HepG2 (cell line): ENCODE results near the gene HELZ. TPM values are rescaled to one million over a fixed set of nuclear protein-coding genes. Genes with fewer than 3 reads are reported as not detected.

Source experiments
- ATAC-seq: fragments of 200-7000 bp; cut with Tn5 transposase; 3 replicates; pipeline ENCODE4 v1.9.1; 2020; ENCODE audit warnings: mild to moderate bottlenecking, moderate library complexity
- BruUV-seq: library from RNA; stranded (reverse); fragments of 400-500 nt; replicated peaks from 2 replicates; lab custom pipeline; 2021; lab: Mats Ljungman, UMichigan
- CTCF ChIA-PET: fragments of 300-600 bp; formaldehyde crosslinking; extraction: SDS; loops from one replicate; lab custom pipeline; 2021; ENCODE audit warnings: low total read pairs, inconsistent platforms, low intra/inter-chr PET ratio; lab: Yijun Ruan, JAX
- POLR2A ChIA-PET: fragments of 350-600 bp; sonication (Branson Sonifier 250); formaldehyde crosslinking; loops from one replicate; lab custom pipeline; 2020; ENCODE audit warnings: antibody characterized with exemption, inconsistent platforms; lab: Yijun Ruan, JAX
- DNase-seq: peaks from one replicate; pipeline ENCODE4 v3.0.0-alpha.2; 2015; ENCODE audit warnings: low spot score
- FAIRE-seq: peaks from 3 replicates; lab custom pipeline; 2011; peaks lifted over from hg19 to GRCh38; lab: Jason Lieb, UNC
- H2AFZ ChIP-seq: one replicate; pipeline ENCODE4 v1.6.1; 2011; ENCODE audit warnings: low read length, inconsistent platforms
- H3K27ac ChIP-seq: fragments of 300-600 bp; 3 replicates; pipeline ENCODE4 v1.8.0; 2011; ENCODE audit warnings: mixed run types, mild to moderate bottlenecking, mixed read lengths, low read length, inconsistent platforms; ENCODE audit not compliant: insufficient read depth; ENCODE audit errors: extremely low read length
- H3K27me3 ChIP-seq, 2 experiments: fragments of 200-600 bp in 1 of 2; 2 replicates in 1 of 2; 3 replicates in 1 of 2; pipeline versions ENCODE4 v1.6.0 to v1.8.0; 2011; ENCODE audit warnings: low read length in 2 of 2, mild to moderate bottlenecking in 2 of 2, moderate library complexity in 2 of 2, inconsistent platforms in 1 of 2; ENCODE audit not compliant: insufficient read depth in 2 of 2, control insufficient read depth in 1 of 2
- H3K36me3 ChIP-seq, 2 experiments: fragments of 200-600 bp in 1 of 2; replicated peaks in 1 of 2; 2 replicates in 1 of 2; 3 replicates in 1 of 2; pipeline versions ENCODE4 v1.5.1 to v1.8.0; 2011; ENCODE audit warnings: low read length in 2 of 2, inconsistent platforms in 1 of 2; ENCODE audit not compliant: insufficient read depth in 2 of 2, control insufficient read depth in 1 of 2
- H3K4me1 ChIP-seq: 2 replicates; pipeline ENCODE4 v1.5.1; 2012; ENCODE audit warnings: low read length, inconsistent platforms; ENCODE audit not compliant: insufficient read depth
- H3K4me2 ChIP-seq: 2 replicates; pipeline ENCODE4 v1.6.0; 2011; ENCODE audit warnings: low read depth, low read length, inconsistent platforms
- H3K4me3 ChIP-seq, 3 experiments: fragments of 200-600 bp in 1 of 3; sonication (generic), shearing (Covaris generic) in 1 of 3; replicated peaks in 1 of 3; 2 replicates each; pipeline ENCODE4 v1.5.1; 2011 to 2016; ENCODE audit warnings: low read length in 3 of 3, inconsistent platforms in 2 of 3, low read depth in 2 of 3, mild to moderate bottlenecking in 2 of 3, control low read depth in 1 of 3, mixed read lengths in 1 of 3; ENCODE audit not compliant: insufficient read depth in 1 of 3
- H3K79me2 ChIP-seq: one replicate; pipeline ENCODE4 v1.6.1; 2011; ENCODE audit warnings: low read length, inconsistent platforms; ENCODE audit not compliant: insufficient read depth
- H3K9ac ChIP-seq: 2 replicates; pipeline ENCODE4 v1.6.0; 2011; ENCODE audit warnings: mild to moderate bottlenecking, low read depth, low read length, inconsistent platforms; ENCODE audit not compliant: insufficient read depth
- H3K9me3 ChIP-seq: 2 replicates; pipeline ENCODE4 v1.5.1; 2012; ENCODE audit warnings: mild to moderate bottlenecking, low read length
- H4K20me1 ChIP-seq: 2 replicates; pipeline ENCODE4 v1.6.0; 2011; ENCODE audit warnings: inconsistent platforms, mild to moderate bottlenecking, low read length, moderate library complexity; ENCODE audit not compliant: insufficient read depth
- MAFK ChIP-seq, 2 experiments: IDR thresholded peaks in 1 of 2; conservative IDR thresholded peaks in 1 of 2; 2 replicates each; pipeline ENCODE4 v1.6.1; 2011; ENCODE audit warnings: improper control_type of control experiment in 2 of 2, low read length in 2 of 2
- MBNL3 ChIP-seq: fragments of 250-450 bp; sonication (Bioruptor Pico); conservative IDR thresholded peaks from 2 replicates; pipeline ENCODE4 v1.8.0; 2022; ENCODE audit warnings: mild to moderate bottlenecking, inconsistent platforms
- NR2F6 ChIP-seq, 2 experiments: IDR thresholded peaks; 2 replicates each; pipeline ENCODE4 v1.6.1; 2016; ENCODE audit warnings: antibody characterized with exemption in 1 of 2, mild to moderate bottlenecking in 1 of 2
- RBM22 ChIP-seq: fragments of 200-400 bp; formaldehyde crosslinking; optimal IDR thresholded peaks from 2 replicates; pipeline ENCODE3; 2017; ENCODE audit warnings: mild to moderate bottlenecking, low read length, moderate library complexity
- TGIF2 ChIP-seq: IDR thresholded peaks from 2 replicates; pipeline ENCODE4 v1.6.1; 2016; ENCODE audit warnings: control low read depth, missing compliant biosample characterization
- YEATS4 ChIP-seq: sonication (generic); formaldehyde crosslinking; IDR thresholded peaks from 2 replicates; pipeline ENCODE4 v1.4.0; 2020; ENCODE audit warnings: missing genetic modification reagents, borderline replicate concordance
- ZKSCAN8 ChIP-seq: IDR thresholded peaks from 2 replicates; pipeline ENCODE4 v1.6.1; 2016; ENCODE audit warnings: borderline replicate concordance, missing genetic modification reagents, missing compliant biosample characterization
- ZNF232 ChIP-seq: sonication (generic); formaldehyde crosslinking; IDR thresholded peaks from 2 replicates; pipeline ENCODE4 v1.4.0; 2020; ENCODE audit warnings: missing genetic modification reagents, borderline replicate concordance
- ZNF337 ChIP-seq: sonication (generic); formaldehyde crosslinking; IDR thresholded peaks from 2 replicates; pipeline ENCODE4 v1.5.1; 2020; ENCODE audit warnings: missing genetic modification reagents, low read depth, mild to moderate bottlenecking, borderline replicate concordance
- ZNF446 ChIP-seq: sonication (generic); formaldehyde crosslinking; IDR thresholded peaks from 2 replicates; pipeline ENCODE4 v1.5.0; 2020; ENCODE audit warnings: mild to moderate bottlenecking, missing genetic modification reagents
- WGBS: methylation state at CpG from one replicate; pipeline ENCODE4 v1.1.6; 2017; ENCODE audit warnings: low lambda C conversion rate; 5-methylcytosine and 5-hydroxymethylcytosine counted together
- in situ Hi-C: cut with HindIII; loops from 2 replicates; pipeline ENCODE4 v1.10.0; 2017; ENCODE audit warnings: low pct_unique_long_range_greater_than_20kb; ENCODE audit not compliant: extremely low pct_ligation_motif_present
- intact Hi-C: fragments of 100-400 bp; cut with micrococcal nuclease; formaldehyde crosslinking; loops from one replicate; pipeline ENCODE4 v1.10.0; 2022; ENCODE audit not compliant: unreplicated experiment
- polyA plus RNA-seq, 8 experiments: library from polyadenylated mRNA; depleted of rRNA in 3 of 8; stranded (reverse) in 7 of 8; unstranded in 1 of 8; fragments of >200 nt; fragmentation: Illumina TruSeq in 4 of 8; extraction: Trizol in 4 of 8; gene quantifications; 2 replicates each; pipeline versions ENCODE4 v1.2.1 to v1.2.3, GENCODE V29; 2011 to 2016; ENCODE audit warnings: low read depth in 4 of 8, missing spikeins in 1 of 8, mixed read lengths in 1 of 8; ENCODE audit not compliant: insufficient read depth in 1 of 8
- total RNA-seq, 5 experiments: library from RNA; depleted of rRNA; stranded (reverse); fragments of >200 nt; fragmentation: Illumina TruSeq; extraction: Trizol; gene quantifications; 2 replicates each; pipeline ENCODE4 v1.2.3, GENCODE V29; 2016; ENCODE audit warnings: low read depth in 1 of 5
- TF ChIP-seq, protein P1 (sequence below): sonication (generic); formaldehyde crosslinking; IDR thresholded peaks from 2 replicates; pipeline ENCODE4 v1.4.0; 2020; ENCODE audit warnings: mild to moderate bottlenecking, missing genetic modification reagents, borderline replicate concordance

HELZ gene
- total and polyA plus RNA-seq, 2 of the 13 experiments (the other 11 are each of a cell fraction or from before 2014, with no cell fraction given): 35.3 to 52.4 TPM

DNA sequence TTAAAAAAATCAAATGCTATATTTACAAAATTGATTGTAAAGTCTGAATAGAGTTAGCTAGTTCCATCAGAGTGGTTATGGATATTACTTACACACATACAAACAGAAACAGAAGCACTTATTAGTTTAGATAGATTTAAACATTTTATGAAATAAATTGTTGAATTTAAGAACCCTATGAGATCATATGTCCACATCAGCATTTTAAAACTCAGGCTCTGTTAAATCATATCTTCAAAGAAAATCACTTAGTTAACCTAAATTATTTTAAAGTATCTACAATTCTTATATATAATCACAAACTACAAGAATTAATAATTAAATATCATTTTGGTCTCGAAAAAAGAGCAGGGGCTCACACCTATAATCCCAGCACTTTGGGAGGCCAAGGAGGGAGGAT lies 42.5 kb downstream of the HELZ start:
- Histone ChIP-seq H4K20me1 (peaks cover 7% of the 10 kb centered on the region; the same call in 1 of the 2 replicates), H3K9ac (no peak overlapping the region), H3K27me3 (no peaks in the 10 kb centered on the region), H3K4me3 (no peak overlapping the region), H3K79me2 (peaks cover 18% of the 10 kb centered on the region), H3K9me3 (no peaks in the 10 kb centered on the region), H2AFZ (no peak overlapping the region), H3K4me1 (no peaks in the 10 kb centered on the region), H3K27ac (no peak overlapping the region), H3K36me3 (peaks cover 21 to 56% of the 10 kb centered on the region in 2 experiments), H3K4me2 (no peak overlapping the region)
- intact Hi-C loops (no loop called here), in situ Hi-C loops (no loop called here)
- ChIA-PET CTCF (no interaction called here), POLR2A (no interaction called here)
- DNase-seq: no peak
- no peak for FAIRE-seq
- no peak for TF ChIP-seq NR2F6 (IDR thresholded peaks at IDR 0.05)
- no peak for TF ChIP-seq NR2F6 (CRISPR knock-in tag; IDR thresholded peaks at IDR 0.05)
- no peak for TF ChIP-seq ZNF446 (CRISPR knock-in tag)
- TF ChIP-seq ZKSCAN8 (CRISPR knock-in tag): no peak
- TF ChIP-seq MAFK (conservative IDR thresholded peaks at IDR 0.05 in 1 of 2, IDR thresholded peaks at IDR 0.05 in 1 of 2; ENCODE audit: low read length in 2 of 2): peak in 1 of 2 experiments; percentile 51; a peak in 2 of 4 replicates
- no peak for TF ChIP-seq ZNF337
- WGBS: 95% methylated on average over 1 of the region's 1 CpG
- ATAC-seq: no peak
- no TSS peak for BruUV-seq

- Histone ChIP-seq H2AFZ (no peak overlapping the region), H3K27me3 (no peaks in the 10 kb centered on the region), H3K36me3 (peaks cover 33 to 70% of the 10 kb centered on the region in 2 experiments), H3K27ac (no peak overlapping the region), H3K9ac (no peak overlapping the region), H3K4me2 (no peak overlapping the region), H4K20me1 (peaks cover 7% of the 10 kb centered on the region; the same call in 1 of the 2 replicates), H3K4me1 (no peaks in the 10 kb centered on the region), H3K9me3 (no peaks in the 10 kb centered on the region), H3K4me3 (no peak overlapping the region), H3K79me2 (peaks cover 10% of the 10 kb centered on the region)
- WGBS: 83% methylated on average over 4 of the region's 4 CpGs
- POLR2A ChIA-PET: interaction anchor here (1.0 kb wide), 1 partner anchor 44 kb away, joined by 3 read pairs; the partner anchor contains the start of gene HELZ
- CTCF ChIA-PET: no interaction called here
- BruUV-seq: no TSS peak
- DNase-seq (peak; percentile 53), ATAC-seq (peak; percentile 97), FAIRE-seq (peak; percentile 46)
- intact Hi-C loops (no loop called here), in situ Hi-C loops (no loop called here)
- no peak for TF ChIP-seq MBNL3 (CRISPR knock-in tag)
- no peak for TF ChIP-seq YEATS4 (CRISPR knock-in tag)
- no peak for TF ChIP-seq TGIF2 (CRISPR knock-in tag)
- TF ChIP-seq ZNF232 (CRISPR knock-in tag): no peak
- TF ChIP-seq, protein P1, sequence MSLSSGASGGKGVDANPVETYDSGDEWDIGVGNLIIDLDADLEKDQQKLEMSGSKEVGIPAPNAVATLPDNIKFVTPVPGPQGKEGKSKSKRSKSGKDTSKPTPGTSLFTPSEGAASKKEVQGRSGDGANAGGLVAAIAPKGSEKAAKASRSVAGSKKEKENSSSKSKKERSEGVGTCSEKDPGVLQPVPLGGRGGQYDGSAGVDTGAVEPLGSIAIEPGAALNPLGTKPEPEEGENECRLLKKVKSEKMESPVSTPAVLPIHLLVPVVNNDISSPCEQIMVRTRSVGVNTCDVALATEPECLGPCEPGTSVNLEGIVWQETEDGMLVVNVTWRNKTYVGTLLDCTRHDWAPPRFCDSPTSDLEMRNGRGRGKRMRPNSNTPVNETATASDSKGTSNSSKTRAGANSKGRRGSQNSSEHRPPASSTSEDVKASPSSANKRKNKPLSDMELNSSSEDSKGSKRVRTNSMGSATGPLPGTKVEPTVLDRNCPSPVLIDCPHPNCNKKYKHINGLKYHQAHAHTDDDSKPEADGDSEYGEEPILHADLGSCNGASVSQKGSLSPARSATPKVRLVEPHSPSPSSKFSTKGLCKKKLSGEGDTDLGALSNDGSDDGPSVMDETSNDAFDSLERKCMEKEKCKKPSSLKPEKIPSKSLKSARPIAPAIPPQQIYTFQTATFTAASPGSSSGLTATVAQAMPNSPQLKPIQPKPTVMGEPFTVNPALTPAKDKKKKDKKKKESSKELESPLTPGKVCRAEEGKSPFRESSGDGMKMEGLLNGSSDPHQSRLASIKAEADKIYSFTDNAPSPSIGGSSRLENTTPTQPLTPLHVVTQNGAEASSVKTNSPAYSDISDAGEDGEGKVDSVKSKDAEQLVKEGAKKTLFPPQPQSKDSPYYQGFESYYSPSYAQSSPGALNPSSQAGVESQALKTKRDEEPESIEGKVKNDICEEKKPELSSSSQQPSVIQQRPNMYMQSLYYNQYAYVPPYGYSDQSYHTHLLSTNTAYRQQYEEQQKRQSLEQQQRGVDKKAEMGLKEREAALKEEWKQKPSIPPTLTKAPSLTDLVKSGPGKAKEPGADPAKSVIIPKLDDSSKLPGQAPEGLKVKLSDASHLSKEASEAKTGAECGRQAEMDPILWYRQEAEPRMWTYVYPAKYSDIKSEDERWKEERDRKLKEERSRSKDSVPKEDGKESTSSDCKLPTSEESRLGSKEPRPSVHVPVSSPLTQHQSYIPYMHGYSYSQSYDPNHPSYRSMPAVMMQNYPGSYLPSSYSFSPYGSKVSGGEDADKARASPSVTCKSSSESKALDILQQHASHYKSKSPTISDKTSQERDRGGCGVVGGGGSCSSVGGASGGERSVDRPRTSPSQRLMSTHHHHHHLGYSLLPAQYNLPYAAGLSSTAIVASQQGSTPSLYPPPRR (CRISPR knock-in tag): no peak
- peak; percentile 53 for TF ChIP-seq RBM22
Observed at GRCh38 chr17:67200727-67201301, 44.2 kb downstream of the HELZ start.
